T-helper 1 cell treated with Interleukin-12 subunit alpha and Interleukin-12 subunit beta and Interleukin-4 antibody, amounts not matched to agents 30 μg/mL and 1 μg/mL, for 36 hours (primary cell): ENCODE results near the gene PRKAR1B.

Experiments used
- H3K27ac Mint-ChIP-seq: one replicate; pipeline ENCODE4 v1.8.0; 2021; ENCODE audit warnings: mild to moderate bottlenecking, mixed read lengths
- H3K27me3 Mint-ChIP-seq: one replicate; pipeline ENCODE4 v1.8.0; 2021; ENCODE audit warnings: low read depth, mixed read lengths
- H3K36me3 Mint-ChIP-seq: one replicate; pipeline ENCODE4 v1.8.0; 2021; ENCODE audit warnings: low read depth, mixed read lengths
- H3K4me1 Mint-ChIP-seq: one replicate; pipeline ENCODE4 v1.8.0; 2021; ENCODE audit warnings: low read depth, mixed read lengths
- H3K4me3 Mint-ChIP-seq: one replicate; pipeline ENCODE4 v1.8.0; 2021; ENCODE audit warnings: mild to moderate bottlenecking, moderate library complexity, mixed read lengths
- H3K9me3 Mint-ChIP-seq: one replicate; pipeline ENCODE4 v1.8.0; 2021; ENCODE audit warnings: mixed read lengths

PRKAR1B gene

DNA sequence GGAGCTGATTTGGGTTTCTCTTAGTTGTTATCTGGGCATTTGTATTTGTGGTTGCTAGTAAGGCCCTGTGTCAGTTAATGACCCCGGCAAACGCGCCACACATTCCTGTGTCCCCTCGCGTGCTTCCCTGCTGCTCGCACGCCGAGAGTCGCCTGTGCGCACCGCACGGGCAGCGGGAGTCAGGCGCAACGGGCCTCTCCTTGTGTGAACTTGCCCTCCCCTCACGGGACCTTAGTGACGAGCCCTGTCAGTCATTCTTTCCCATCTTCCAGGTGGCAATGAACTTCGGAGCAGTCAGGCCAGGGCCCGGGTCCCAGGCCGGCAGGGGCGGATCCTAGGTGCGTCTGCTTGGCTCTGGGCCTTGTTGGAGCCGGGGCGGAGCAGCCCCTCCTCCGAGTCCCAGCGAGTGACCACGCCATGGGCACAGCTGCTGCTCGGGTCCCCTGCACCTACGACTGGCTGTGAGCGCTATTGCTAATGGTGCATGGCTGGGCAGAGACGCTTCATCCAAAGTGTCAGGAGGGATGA, 12.4 kb upstream of the PRKAR1B start:
- no peak overlapping the region for H3K27ac Mint-ChIP-seq

DNA sequence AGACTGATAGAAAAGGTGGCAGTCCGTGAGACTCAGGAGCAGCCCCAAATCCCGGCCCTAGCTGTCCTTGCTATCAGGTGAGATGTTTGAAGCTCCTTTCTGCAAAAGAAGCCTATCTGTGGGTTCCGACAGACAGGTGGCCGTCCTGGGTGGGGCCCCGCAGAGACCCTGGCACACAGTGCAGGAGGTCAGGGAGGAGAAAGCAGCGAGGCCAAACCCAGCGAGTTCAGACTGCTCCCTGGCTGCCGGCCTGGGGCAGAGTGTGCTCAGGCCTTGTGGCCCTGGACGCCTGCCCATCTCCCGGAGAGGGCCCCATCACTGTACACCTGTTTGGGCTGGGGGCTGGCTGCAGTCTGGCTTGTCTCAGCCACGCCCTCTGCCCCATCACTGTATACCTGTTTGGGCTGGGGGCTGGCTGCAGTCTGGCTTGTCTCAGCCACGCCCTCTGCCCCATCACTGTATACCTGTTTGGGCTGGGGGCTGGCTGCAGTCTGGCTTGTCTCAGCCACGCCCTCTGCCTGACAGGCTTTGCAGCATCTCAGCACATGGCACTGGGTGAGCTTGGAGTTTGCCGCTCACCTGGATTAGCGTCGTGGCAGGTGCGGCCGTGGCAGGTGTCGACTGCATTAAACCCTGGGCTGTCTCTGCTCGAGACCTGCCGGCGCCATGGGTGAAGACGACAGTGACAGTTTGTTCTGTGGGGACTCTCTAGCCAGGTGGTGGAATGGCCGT, 11.8 kb upstream of the PRKAR1B start:
- H3K4me1 Mint-ChIP-seq = no peaks in the 10 kb centered on the region
- H3K9me3 Mint-ChIP-seq = no peaks in the 10 kb centered on the region
- H3K4me3 Mint-ChIP-seq = no peak overlapping the region
- peaks cover 8% of the 10 kb centered on the region for H3K36me3 Mint-ChIP-seq
- no peaks in the 10 kb centered on the region for H3K27me3 Mint-ChIP-seq
- no peak overlapping the region for H3K27ac Mint-ChIP-seq

More for the DNA sequence above, 12.4 kb upstream of the PRKAR1B start:
- H3K9me3 Mint-ChIP-seq = no peaks in the 10 kb centered on the region
- H3K4me3 Mint-ChIP-seq = no peak overlapping the region
- no peaks in the 10 kb centered on the region for H3K4me1 Mint-ChIP-seq
- no peaks in the 10 kb centered on the region for H3K27me3 Mint-ChIP-seq
- peaks cover 12% of the 10 kb centered on the region for H3K36me3 Mint-ChIP-seq

DNA sequence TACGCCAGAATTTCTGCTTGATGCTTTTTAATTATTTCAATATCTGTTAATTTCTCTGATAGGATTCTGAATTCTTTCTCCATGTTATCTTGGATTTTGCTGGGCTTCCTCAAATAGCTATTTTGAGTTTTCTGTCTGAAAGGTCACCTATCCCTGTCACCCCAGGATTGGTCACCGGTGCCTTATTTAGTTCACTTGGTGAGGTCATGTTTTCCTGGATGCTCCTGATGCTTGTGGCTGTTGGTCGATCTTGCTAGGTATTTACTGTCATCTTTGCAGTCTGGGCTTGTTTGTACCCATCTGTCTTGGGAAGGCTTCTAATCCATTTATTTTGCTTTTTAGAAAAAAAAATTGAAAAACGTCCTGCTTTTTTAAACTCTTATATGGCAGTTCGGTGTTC, 11.2 kb upstream of the PRKAR1B start:
- Mint-ChIP-seq H3K9me3 (no peaks in the 10 kb centered on the region), H3K27me3 (no peaks in the 10 kb centered on the region), H3K27ac (no peak overlapping the region), H3K4me3 (no peak overlapping the region), H3K36me3 (peaks cover 10% of the 10 kb centered on the region), H3K4me1 (no peaks in the 10 kb centered on the region)

DNA sequence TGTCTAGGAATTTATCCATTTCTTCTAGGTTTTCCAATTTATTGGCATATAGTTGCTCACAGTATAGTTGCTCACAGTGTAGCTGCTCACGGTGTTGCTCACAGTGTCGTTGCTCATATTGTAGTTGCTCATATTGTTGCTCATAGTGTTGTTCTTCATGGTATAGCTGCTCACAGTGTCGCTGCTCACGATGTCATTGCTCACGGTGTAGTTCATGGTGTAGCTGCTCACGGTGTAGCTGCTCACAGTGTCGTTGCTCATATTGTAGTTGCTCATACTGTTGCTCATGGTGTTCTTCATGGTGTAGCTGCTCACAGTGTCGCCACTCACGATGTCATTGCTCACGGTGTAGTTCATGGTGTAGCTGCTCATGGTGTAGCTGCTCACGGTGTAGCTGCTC, 7.7 kb upstream of the PRKAR1B start:
- Mint-ChIP-seq H3K4me3 (no peak overlapping the region), H3K27ac (no peak overlapping the region), H3K4me1 (no peaks in the 10 kb centered on the region), H3K9me3 (no peaks in the 10 kb centered on the region), H3K36me3 (peaks cover 12% of the 10 kb centered on the region), H3K27me3 (no peaks in the 10 kb centered on the region)

DNA sequence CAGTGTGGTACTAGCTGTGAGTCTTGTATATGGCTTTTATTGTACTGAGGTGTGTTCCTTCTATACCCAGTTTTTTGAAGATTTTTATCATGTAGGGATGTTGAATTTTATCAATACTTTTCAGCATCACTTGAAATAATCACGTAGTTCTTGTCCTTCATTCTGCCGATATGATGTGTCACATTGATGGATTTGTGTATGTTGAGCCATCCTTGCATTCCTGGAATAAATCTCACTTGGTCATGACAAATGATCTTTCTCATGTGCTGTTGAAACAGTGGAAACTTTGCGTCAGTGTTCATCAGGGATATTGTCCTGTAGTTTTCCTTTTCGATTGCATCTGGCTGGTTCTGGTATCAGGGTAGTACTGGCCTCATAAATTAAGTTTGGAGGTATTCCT, 7.1 kb upstream of the PRKAR1B start:
- no peaks in the 10 kb centered on the region for H3K4me1 Mint-ChIP-seq
- H3K27me3 Mint-ChIP-seq = no peaks in the 10 kb centered on the region
- no peaks in the 10 kb centered on the region for H3K9me3 Mint-ChIP-seq
- H3K36me3 Mint-ChIP-seq = peaks cover 13% of the 10 kb centered on the region
- no peak overlapping the region for H3K4me3 Mint-ChIP-seq
- no peak overlapping the region for H3K27ac Mint-ChIP-seq

DNA sequence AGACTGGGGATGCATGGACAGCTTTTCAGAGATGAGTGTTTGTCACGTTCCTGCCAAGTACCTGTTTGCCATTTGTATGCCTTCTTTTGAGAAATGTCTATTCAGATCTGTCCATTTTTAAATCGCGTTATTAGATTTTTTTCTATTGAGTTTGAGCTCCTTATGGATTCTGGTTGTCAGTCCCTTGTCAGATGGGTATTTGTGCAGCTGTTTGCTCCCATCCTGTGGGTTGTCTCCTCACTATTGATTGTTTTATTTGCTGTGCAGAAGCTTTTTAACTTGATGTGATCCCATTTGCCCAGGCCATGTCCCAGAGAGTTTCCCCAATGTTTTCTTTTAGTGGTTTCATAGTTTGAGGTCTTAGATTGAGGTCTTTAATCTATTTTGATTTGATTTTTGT, 5.5 kb upstream of the PRKAR1B start:
- no peak overlapping the region for H3K27ac Mint-ChIP-seq
- H3K4me1 Mint-ChIP-seq = peaks cover 8% of the 10 kb centered on the region
- no peaks in the 10 kb centered on the region for H3K27me3 Mint-ChIP-seq
- peaks cover 11% of the 10 kb centered on the region for H3K36me3 Mint-ChIP-seq
- no peak overlapping the region for H3K4me3 Mint-ChIP-seq
- no peaks in the 10 kb centered on the region for H3K9me3 Mint-ChIP-seq

DNA sequence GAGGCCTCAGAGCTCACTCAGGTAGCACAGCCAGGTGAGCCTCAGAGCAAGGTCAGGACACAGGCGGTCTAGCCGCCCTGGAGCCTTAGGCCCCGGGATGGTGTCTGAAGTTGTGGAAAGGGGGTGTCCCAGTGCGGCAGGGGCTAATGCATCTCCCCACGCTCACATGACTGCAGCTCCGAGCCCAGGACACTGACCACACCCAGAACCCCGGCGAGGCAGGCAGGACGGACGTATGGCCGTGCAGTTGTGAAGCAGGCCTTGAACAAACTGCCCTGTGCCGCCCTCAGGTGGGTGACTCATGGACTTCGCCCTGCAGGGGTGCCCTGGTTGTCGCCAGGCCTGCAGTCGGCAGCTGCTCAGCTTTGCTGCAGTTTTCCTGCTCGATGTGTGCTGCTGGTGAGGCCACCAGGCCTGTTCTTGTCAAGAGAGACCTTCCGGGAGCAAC, 5.0 kb upstream of the PRKAR1B start:
- Mint-ChIP-seq H3K36me3 (peaks cover 9% of the 10 kb centered on the region), H3K9me3 (no peaks in the 10 kb centered on the region), H3K4me3 (no peak overlapping the region), H3K4me1 (peaks cover 8% of the 10 kb centered on the region), H3K27me3 (no peaks in the 10 kb centered on the region), H3K27ac (no peak overlapping the region)

DNA sequence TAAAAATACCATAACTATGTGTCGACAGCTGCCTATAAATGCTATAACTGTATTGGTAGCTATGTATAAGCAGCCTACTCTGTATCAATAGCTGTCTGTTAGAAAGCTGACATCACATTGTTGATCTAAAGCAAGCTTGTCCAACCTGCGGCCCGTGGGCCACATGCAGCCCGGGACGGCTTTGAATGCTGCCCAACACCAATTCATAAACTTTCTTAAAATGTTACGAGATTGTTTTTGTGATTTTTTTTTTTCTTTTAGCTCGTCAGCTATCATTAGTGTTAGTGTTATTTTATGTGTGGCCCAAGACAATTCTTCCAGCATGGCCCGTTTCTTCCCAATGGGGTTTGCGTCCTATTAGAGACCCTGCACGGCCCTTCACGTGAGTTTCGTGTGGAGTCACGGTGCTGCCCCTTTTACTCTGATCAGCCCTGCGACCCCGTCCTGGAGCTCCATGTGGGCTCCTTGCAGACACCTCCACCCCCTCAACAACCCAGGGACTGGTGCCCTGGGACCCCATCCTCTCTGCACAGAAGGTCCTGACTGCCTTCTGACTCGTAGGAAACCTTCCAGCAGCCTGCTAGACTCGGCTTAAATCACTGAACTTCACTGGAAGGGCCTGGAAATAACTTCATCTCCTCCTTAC, 4.5 kb upstream of the PRKAR1B start:
- H3K4me1 Mint-ChIP-seq = peaks cover 8% of the 10 kb centered on the region
- no peaks in the 10 kb centered on the region for H3K27me3 Mint-ChIP-seq
- H3K27ac Mint-ChIP-seq = no peak overlapping the region
- peaks cover 9% of the 10 kb centered on the region for H3K36me3 Mint-ChIP-seq
- no peaks in the 10 kb centered on the region for H3K9me3 Mint-ChIP-seq
- H3K4me3 Mint-ChIP-seq = no peak overlapping the region

DNA sequence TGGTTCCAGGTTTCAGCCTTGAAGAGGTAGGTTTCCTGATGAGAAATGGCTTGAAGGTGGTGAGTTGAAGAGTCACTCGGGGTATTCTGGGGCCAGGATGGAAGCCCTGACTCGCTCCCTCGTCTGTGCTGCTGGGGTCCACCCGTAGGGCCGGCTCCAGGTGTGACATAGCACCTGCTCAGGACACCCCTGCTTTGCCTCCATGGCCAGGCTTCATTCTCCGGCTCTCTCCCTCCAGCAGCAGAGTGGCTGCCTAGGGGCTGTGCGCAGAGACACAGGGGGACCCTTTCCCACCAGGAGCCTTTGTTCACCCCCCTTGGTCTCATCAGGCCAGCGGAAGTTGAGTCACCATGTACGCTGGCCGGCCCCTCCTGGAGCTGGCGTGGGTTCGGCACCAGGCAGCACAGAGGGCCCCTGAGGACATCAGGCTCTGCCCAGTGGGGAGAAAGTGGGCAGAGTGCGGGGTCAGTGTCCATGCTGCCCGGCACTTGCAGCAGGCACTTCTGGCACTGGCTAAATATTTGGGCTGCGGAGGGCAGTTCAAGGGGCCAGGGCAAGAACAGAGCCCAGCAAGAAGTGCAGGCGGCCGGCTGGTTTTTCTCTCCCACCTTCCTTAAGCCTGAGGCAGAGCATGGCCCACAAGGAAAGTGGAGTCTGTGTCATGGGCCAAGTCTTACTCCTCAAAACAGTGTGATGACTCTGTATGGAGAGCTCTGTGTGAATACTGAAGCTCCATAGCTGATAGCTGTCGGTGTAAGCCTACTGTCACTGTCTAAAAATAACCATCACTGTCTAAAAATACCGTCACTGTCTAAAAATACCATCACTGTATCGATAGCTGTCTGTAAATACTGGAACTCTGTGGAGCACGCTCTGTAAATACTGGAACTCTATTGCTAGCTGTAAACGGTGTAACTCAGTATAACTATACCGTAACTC, 3.7 kb upstream of the PRKAR1B start:
- Mint-ChIP-seq H3K4me1 (peaks cover 10% of the 10 kb centered on the region), H3K27ac (no peak overlapping the region), H3K4me3 (no peak overlapping the region), H3K36me3 (peaks cover 9% of the 10 kb centered on the region), H3K27me3 (no peaks in the 10 kb centered on the region), H3K9me3 (no peaks in the 10 kb centered on the region)

DNA sequence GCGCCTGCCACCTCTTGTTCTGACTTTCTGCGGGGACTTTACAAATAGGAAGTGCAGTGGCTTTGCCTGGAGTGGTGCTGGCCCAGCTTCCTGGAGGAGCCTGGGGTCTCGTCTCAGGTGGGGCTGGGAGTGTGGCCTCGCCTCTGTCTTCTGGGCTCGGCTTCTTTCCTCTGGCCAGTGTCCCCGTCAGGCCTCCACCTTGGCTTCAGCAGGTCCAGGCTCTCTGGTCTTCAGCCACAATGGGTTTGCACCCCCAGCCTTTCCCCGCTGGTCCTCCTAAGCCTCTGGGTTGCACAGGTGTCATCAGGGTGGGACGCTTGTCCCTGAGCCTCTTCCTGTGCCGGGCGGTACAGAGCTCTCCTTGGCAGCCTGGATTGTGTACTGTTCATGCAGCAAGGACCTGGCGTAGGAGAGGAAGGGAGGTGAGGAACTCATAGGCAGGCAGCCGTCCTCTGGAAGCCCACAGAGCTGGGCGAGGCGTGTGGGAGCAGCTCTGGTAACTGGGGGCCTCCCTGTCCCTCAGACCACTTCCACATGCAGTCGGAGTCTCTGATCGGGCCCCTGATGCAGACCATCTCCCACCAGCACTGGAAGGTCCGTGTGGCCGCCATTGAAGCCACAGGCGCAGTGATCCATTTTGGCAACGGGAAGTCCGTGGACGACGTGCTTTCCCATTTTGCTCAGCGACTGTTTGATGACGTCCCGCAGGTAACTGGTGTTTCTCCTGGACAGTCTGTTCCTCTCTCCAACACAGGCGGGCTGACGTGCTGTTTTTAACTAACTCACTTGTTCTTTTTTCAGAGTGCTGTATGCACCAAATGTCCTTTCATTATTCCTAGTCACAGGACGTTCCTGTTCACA, 2.3 kb upstream of the PRKAR1B start:
- Mint-ChIP-seq H3K9me3 (peaks cover 2% of the 10 kb centered on the region), H3K4me1 (peaks cover 15% of the 10 kb centered on the region), H3K27me3 (no peaks in the 10 kb centered on the region), H3K27ac (no peak overlapping the region), H3K36me3 (peaks cover 15% of the 10 kb centered on the region), H3K4me3 (peak overlapping the region; percentile 28)

DNA sequence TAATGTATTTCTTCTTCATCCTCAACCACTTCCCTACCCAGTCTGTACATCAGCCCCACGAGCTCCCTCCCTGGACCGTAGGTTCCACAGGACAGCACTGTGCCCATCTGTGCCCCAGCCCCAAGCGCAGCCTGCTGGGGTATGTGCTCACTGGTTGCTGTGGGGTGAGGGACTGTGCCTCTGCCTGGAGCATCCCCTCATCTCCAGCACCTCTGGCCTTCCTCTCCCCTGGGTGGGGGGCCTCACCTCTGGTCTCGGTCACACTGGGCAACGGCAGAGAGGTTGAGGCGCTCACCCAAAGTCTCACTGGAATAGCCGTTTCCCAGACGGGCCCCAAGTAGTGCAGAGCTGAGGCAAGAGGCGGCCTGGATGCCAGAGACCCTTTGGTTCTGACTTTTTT, 1.5 kb upstream of the PRKAR1B start:
- Mint-ChIP-seq H3K9me3 (peaks cover 10% of the 10 kb centered on the region), H3K27me3 (no peaks in the 10 kb centered on the region), H3K27ac (no peak overlapping the region), H3K4me3 (peak overlapping the region; percentile 88), H3K36me3 (peaks cover 23% of the 10 kb centered on the region), H3K4me1 (peaks cover 17% of the 10 kb centered on the region)

DNA sequence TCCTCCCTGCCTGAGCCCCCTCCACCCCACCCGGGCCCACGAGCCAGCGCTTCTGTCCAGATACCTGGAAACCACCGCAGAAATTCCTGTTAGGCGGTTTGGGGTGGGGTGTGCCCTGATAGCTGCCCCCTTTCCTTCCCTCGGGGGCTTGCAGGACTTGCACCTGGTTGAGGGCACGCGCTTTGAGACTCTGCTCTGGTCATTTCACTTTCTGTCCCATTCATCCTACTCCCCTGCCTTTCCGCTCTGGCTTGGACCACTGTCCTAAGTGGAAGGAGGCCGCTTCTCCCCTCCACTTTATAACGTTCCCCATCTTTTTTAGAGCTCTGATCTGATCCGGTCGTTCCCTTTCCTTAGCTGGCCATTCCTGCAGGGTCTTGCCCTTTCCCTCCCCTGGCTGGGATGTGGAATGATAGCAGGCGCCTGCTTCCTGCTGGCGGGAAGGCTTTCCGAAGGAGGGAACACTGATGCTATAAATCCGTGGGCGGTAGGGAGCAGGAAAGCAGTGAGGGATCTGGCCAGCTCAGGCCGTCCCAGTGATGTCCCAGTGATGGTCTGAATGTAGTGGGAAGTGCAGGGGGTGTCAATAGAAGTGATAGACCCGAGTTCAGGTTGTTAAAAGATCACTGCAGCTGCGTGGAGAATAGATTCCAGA, 852 bp upstream of the PRKAR1B start:
- peaks cover 18% of the 10 kb centered on the region for H3K36me3 Mint-ChIP-seq
- no peaks in the 10 kb centered on the region for H3K27me3 Mint-ChIP-seq
- peaks cover 11% of the 10 kb centered on the region for H3K9me3 Mint-ChIP-seq
- H3K4me1 Mint-ChIP-seq = peaks cover 17% of the 10 kb centered on the region
- H3K27ac Mint-ChIP-seq = peak overlapping the region; percentile 79
- H3K4me3 Mint-ChIP-seq = peak overlapping the region; percentile 88

DNA sequence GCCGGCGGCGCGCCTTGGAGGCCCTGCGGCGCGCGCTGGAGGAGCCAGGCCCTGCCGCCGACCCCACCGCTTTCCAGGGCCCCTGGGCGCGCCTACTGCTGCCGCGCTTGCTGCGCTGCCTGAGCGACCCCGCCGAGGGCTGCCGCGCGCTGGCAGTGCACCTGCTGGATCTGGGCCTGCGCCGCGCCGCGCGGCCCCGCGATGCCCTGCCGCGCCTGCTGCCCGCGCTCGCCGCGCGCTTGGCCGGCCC, 302 bp downstream of the PRKAR1B start:
- Mint-ChIP-seq H3K36me3 (peaks cover 24% of the 10 kb centered on the region), H3K27me3 (no peaks in the 10 kb centered on the region), H3K4me1 (peaks cover 18% of the 10 kb centered on the region), H3K27ac (no peak overlapping the region), H3K4me3 (no peak overlapping the region), H3K9me3 (peaks cover 13% of the 10 kb centered on the region)
